K562 (cell line): Measurements from ENCODE around the gene NLRP7. TPM values are rescaled to one million over a fixed set of nuclear protein-coding genes. Genes with fewer than 3 reads are reported as not detected.
A peak's percentile ranks its signal among the peaks of the same experiment; 100 is the strongest.

ENCODE experiments used
- ARID1B ChIP-seq: fragments of 450-650 bp; IDR thresholded peaks from 2 replicates; pipeline ENCODE4 v1.6.1; 2016; ENCODE audit warnings: antibody characterized with exemption, mild to moderate bottlenecking, inconsistent platforms
- CHCHD3 ChIP-seq: fragments of 250-450 bp; sonication (Bioruptor Pico); IDR thresholded peaks from 2 replicates; pipeline ENCODE4 v2.1.2; 2022; ENCODE audit warnings: mild to moderate bottlenecking
- CREB3 ChIP-seq: fragments of 450-650 bp; conservative IDR thresholded peaks from 2 replicates; pipeline ENCODE4 v1.6.1; 2016; ENCODE audit warnings: missing genetic modification characterization, low read depth, mild to moderate bottlenecking, missing compliant biosample characterization, moderate library complexity
- CREBBP ChIP-seq: IDR thresholded peaks from one replicate; pipeline ENCODE4 v1.6.1; 2012; ENCODE audit warnings: low read depth, mild to moderate bottlenecking, control low read depth, inconsistent platforms, low read length
- DPF2 ChIP-seq: fragments of 450-650 bp; IDR thresholded peaks from 2 replicates; pipeline ENCODE4 v1.6.1; 2016
- ESRRB ChIP-seq: fragments of 250-450 bp; sonication (Bioruptor Pico); IDR thresholded peaks from 2 replicates; pipeline ENCODE4 v1.5.0; 2020; ENCODE audit warnings: mild to moderate bottlenecking, moderate library complexity, borderline replicate concordance
- FOXA3 ChIP-seq, 2 experiments: fragments of 450-650 bp in 1 of 2; sonication (generic) in 1 of 2; formaldehyde crosslinking; IDR thresholded peaks in 1 of 2; conservative IDR thresholded peaks in 1 of 2; 2 replicates each; pipeline versions ENCODE4 v1.4.0 to v1.8.0; 2020 to 2022; ENCODE audit warnings: mild to moderate bottlenecking in 2 of 2, missing genetic modification reagents in 1 of 2
- GATAD2A ChIP-seq: fragments of 450-650 bp; IDR thresholded peaks from 2 replicates; pipeline ENCODE4 v1.6.1; 2017
- GTF2F1 ChIP-seq: IDR thresholded peaks from 2 replicates; pipeline ENCODE4 v1.6.1; 2011; ENCODE audit warnings: low read depth, low read length, improper control_type of control experiment
- HDAC2 ChIP-seq: fragments of 450-650 bp; IDR thresholded peaks from 2 replicates; pipeline ENCODE4 v1.6.1; 2016; ENCODE audit warnings: mild to moderate bottlenecking
- HSF4 ChIP-seq: fragments of 250-450 bp; sonication (Bioruptor Pico); IDR thresholded peaks from 2 replicates; pipeline ENCODE4 v2.1.2; 2022; ENCODE audit warnings: mild to moderate bottlenecking, moderate library complexity, borderline replicate concordance
- MEIS2 ChIP-seq: fragments of 450-650 bp; IDR thresholded peaks from 2 replicates; pipeline ENCODE4 v1.6.1; 2014; ENCODE audit warnings: mild to moderate bottlenecking; ENCODE audit not compliant: partially characterized antibody
- NELFE ChIP-seq: IDR thresholded peaks from 2 replicates; pipeline ENCODE4 v1.6.1; 2011; ENCODE audit warnings: mild to moderate bottlenecking; ENCODE audit not compliant: insufficient read depth, insufficient read length
- NFIX ChIP-seq: fragments of 250-450 bp; sonication (Bioruptor Pico); IDR thresholded peaks from 2 replicates; pipeline ENCODE4 v1.4.0; 2020; ENCODE audit warnings: low read depth, mild to moderate bottlenecking, moderate library complexity
- POLR2H ChIP-seq: IDR thresholded peaks from 2 replicates; pipeline ENCODE4 v1.6.1; 2016; ENCODE audit warnings: missing genetic modification characterization, low read depth, mild to moderate bottlenecking, control low read depth, missing compliant biosample characterization, moderate library complexity
- RBM15 ChIP-seq: fragments of 200-400 bp; formaldehyde crosslinking; IDR thresholded peaks from 2 replicates; pipeline ENCODE4 v1.6.1; 2018; ENCODE audit warnings: mild to moderate bottlenecking, low read length, moderate library complexity; ENCODE audit not compliant: insufficient read depth
- SIN3B ChIP-seq: fragments of 450-650 bp; IDR thresholded peaks from 2 replicates; pipeline ENCODE4 v1.6.1; 2017; ENCODE audit warnings: low read depth, mild to moderate bottlenecking, moderate library complexity
- SMARCE1 ChIP-seq: fragments of 450-650 bp; IDR thresholded peaks from 2 replicates; pipeline ENCODE4 v1.7.1; 2016; ENCODE audit warnings: mild to moderate bottlenecking
- SOX6 ChIP-seq: fragments of 450-650 bp; IDR thresholded peaks from 2 replicates; pipeline ENCODE4 v1.6.1; 2014; ENCODE audit warnings: mild to moderate bottlenecking
- TCF15 ChIP-seq: fragments of 250-450 bp; sonication (Bioruptor Pico); IDR thresholded peaks from 2 replicates; pipeline ENCODE4 v1.8.0; 2022; ENCODE audit warnings: moderate library complexity, mild to moderate bottlenecking, inconsistent platforms
- TEAD4 ChIP-seq, 2 experiments: sonication (generic) in 1 of 2; formaldehyde crosslinking in 1 of 2; IDR thresholded peaks; 2 replicates each; pipeline versions ENCODE4 v1.6.1 to v1.8.0; 2012 to 2022; ENCODE audit warnings: borderline replicate concordance in 1 of 2, inconsistent platforms in 1 of 2, low read length in 1 of 2, mild to moderate bottlenecking in 1 of 2, missing genetic modification reagents in 1 of 2
- TFAP4 ChIP-seq: sonication (generic); formaldehyde crosslinking; IDR thresholded peaks from 2 replicates; pipeline ENCODE4 v1.8.0; 2022; ENCODE audit warnings: missing genetic modification reagents, mild to moderate bottlenecking, moderate library complexity, borderline replicate concordance
- UBTF ChIP-seq, 2 experiments: IDR thresholded peaks; 2 replicates each; pipeline ENCODE4 v1.6.1; 2012; ENCODE audit warnings: improper control_type of control experiment in 2 of 2, low read depth in 2 of 2, low read length in 2 of 2, borderline replicate concordance in 1 of 2
- XRCC4 ChIP-seq: IDR thresholded peaks from one replicate; pipeline ENCODE4 v1.6.1; 2011; ENCODE audit not compliant: insufficient read depth, insufficient read length; ENCODE audit errors: extremely low read depth
- ZBTB17 ChIP-seq: fragments of 450-650 bp; formaldehyde crosslinking; IDR thresholded peaks from 2 replicates; pipeline ENCODE4 v1.4.0; 2020; ENCODE audit warnings: mild to moderate bottlenecking
- ZKSCAN8 ChIP-seq: fragments of 200-800 bp; sonication (Bioruptor generic); IDR thresholded peaks from 2 replicates; pipeline ENCODE4 v1.6.1; 2016; ENCODE audit warnings: missing genetic modification characterization, missing compliant biosample characterization
- ZNF263 ChIP-seq: sonication (generic); formaldehyde crosslinking; IDR thresholded peaks from 2 replicates; pipeline ENCODE4 v1.8.0; 2022; ENCODE audit warnings: mild to moderate bottlenecking, missing genetic modification reagents, borderline replicate concordance
- polyA plus RNA-seq, 8 experiments: library from polyadenylated mRNA; depleted of rRNA in 4 of 8; stranded (reverse) in 5 of 8; unstranded in 3 of 8; fragments of >200 nt; fragmentation: Nextera tagmentation in 2 of 8; fragmentation: Illumina TruSeq in 1 of 8; extraction: Ambion mirVana in 2 of 8; extraction: Trizol in 1 of 8; gene quantifications; 2 replicates each; pipeline versions ENCODE4 v1.2.1 to v1.2.3, GENCODE V29; 2011 to 2014; ENCODE audit warnings: inconsistent platforms in 1 of 8, missing spikeins in 1 of 8
- total RNA-seq, 7 experiments: library from RNA; depleted of rRNA in 6 of 7; stranded (reverse); fragments of >200 nt in 6 of 7; fragmentation: Illumina TruSeq in 2 of 7; extraction: Trizol in 2 of 7; gene quantifications; 2 replicates each; pipeline versions ENCODE4 v1.2.1 to v1.2.3, GENCODE V29; 2011 to 2021; ENCODE audit warnings: low replicate concordance in 1 of 7

Gene NLRP7
- total and polyA plus RNA-seq, 9 of the 15 experiments (the other 6 are each of a cell fraction or from before 2014, with no cell fraction given): 0.03 to 0.22 (median 0.09) TPM; not detected in 3

GRCh38 chr19:54905421-54905802, 41.9 kb downstream of the NLRP7 start (continued):
- TF ChIP-seq ZBTB17 (CRISPR knock-in tag) (no peak), DPF2 (peak; percentile 57), SMARCE1 (peak; percentile 24), GATAD2A (0 out of 2 replicates have a peak, but pooled peaks have one; percentile 57), CREBBP (no peak), HDAC2 (no peak), TEAD4 (IDR thresholded peaks at IDR 0.05; ENCODE audit: low read length) (peak; percentile 81), TEAD4 (CRISPR knock-in tag; IDR thresholded peaks at IDR 0.05; ENCODE audit: borderline replicate concordance) (no peak), SOX6 (peak; percentile 70), RBM15 (no peak), TCF15 (CRISPR knock-in tag) (no peak), SIN3B (no peak), FOXA3 (CRISPR knock-in tag; conservative IDR thresholded peaks at IDR 0.05 in 1 of 2, IDR thresholded peaks at IDR 0.05 in 1 of 2) (no peak), GTF2F1 (no peak), HSF4 (CRISPR knock-in tag) (no peak), NELFE (no peak), ZKSCAN8 (CRISPR knock-in tag) (no peak), UBTF (IDR thresholded peaks at IDR 0.05; ENCODE audit: borderline replicate concordance in 1 of 2, low read depth in 2 of 2, low read length in 2 of 2) (no peak), ZNF263 (CRISPR knock-in tag) (no peak), NFIX (CRISPR knock-in tag) (no peak), POLR2H (0 out of 2 replicates have a peak, but pooled peaks have one; percentile 8), XRCC4 (no peak), ESRRB (CRISPR knock-in tag) (no peak), CREB3 (no peak), CHCHD3 (CRISPR knock-in tag) (no peak), TFAP4 (CRISPR knock-in tag) (no peak), MEIS2 (peak; percentile 71), ARID1B (peak; percentile 68)
